ENCODE data around the gene ARHGAP45. TPM values are rescaled to one million over a fixed set of nuclear protein-coding genes. Genes with fewer than 3 reads are reported as not detected.

Gene ARHGAP45
- total RNA-seq, 1 donor from 2014 or later, result 6.1 TPM

DNA sequence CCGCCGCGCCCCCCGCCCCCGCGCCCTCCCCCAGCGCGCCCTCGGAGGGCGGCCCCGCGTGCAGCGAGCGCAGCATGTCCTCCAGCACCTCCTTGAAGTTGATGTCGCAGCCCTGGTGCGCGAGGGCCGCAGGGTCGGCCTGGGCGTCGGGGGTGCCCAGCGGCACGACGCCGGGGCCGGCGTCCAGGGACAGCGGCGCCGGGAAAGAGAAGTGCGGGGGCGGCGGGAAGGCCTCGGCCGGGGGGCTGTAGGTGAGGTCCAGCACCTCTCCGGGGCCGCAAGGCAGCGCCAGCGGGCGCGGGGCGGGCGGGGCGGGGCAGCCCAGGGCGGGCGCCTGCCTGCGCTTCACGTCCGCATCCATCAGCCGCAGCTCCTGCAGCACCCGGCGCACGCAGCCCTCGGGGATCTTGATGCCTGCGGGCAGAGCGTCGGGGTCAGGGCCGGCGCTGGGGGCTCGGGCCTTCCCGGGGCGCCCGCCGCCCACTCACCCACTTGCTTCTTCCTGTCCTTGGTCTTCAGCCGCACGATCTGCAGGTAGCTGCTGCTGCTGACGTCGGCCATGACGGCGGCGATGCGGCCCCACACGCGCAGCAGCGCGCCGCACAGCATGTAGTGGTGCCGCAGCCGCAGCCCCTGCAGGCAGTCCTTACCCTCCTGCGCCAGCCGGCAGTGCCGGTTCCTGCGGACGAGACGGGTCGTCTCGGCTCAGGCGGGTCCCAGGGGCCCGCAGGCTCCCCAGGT is 41.5 kb downstream of the ARHGAP45 start:
- Mint-ChIP-seq H3K36me3 (ENCODE audit: insufficient read depth) (no peaks in the 10 kb centered on the region), H3K4me1 (ENCODE audit: low read depth) (peaks cover 6% of the 10 kb centered on the region), H3K27me3 (no peaks in the 10 kb centered on the region), H3K4me3 (ENCODE audit: low read depth) (no peak overlapping the region), H3K27ac (no peak overlapping the region), H3K9me3 (ENCODE audit: low read depth) (no peaks in the 10 kb centered on the region)
- no peak for DNase-seq (ENCODE audit: low spot score, unreplicated experiment)
- TF ChIP-seq CTCF (IDR thresholded peaks at IDR 0.05; ENCODE audit: unreplicated experiment), result no peak

- Mint-ChIP-seq H3K9me3 (ENCODE audit: low read depth) (no peaks in the 10 kb centered on the region), H3K36me3 (ENCODE audit: insufficient read depth) (no peaks in the 10 kb centered on the region), H3K27me3 (no peaks in the 10 kb centered on the region), H3K4me1 (ENCODE audit: low read depth) (peaks cover 4% of the 10 kb centered on the region), H3K27ac (no peak overlapping the region), H3K4me3 (ENCODE audit: low read depth) (no peak overlapping the region)
- TF ChIP-seq CTCF (IDR thresholded peaks at IDR 0.05; ENCODE audit: unreplicated experiment), result no peak
- DNase-seq (ENCODE audit: low spot score, unreplicated experiment), result no peak
These were observed 42.1 kb downstream of the ARHGAP45 start for GRCh38 chr19:1109032-1109551.

GRCh38 chr19:1109697-1110671 is 43.0 kb downstream of the ARHGAP45 start:
- TF ChIP-seq CTCF (IDR thresholded peaks at IDR 0.05; ENCODE audit: unreplicated experiment), result no peak
- Mint-ChIP-seq H3K4me1 (ENCODE audit: low read depth) (peaks cover 4% of the 10 kb centered on the region), H3K4me3 (ENCODE audit: low read depth) (no peak overlapping the region), H3K27me3 (no peaks in the 10 kb centered on the region), H3K36me3 (ENCODE audit: insufficient read depth) (no peaks in the 10 kb centered on the region), H3K27ac (no peak overlapping the region), H3K9me3 (ENCODE audit: low read depth) (no peaks in the 10 kb centered on the region)
- DNase-seq (ENCODE audit: low spot score, unreplicated experiment), result no peak

DNA sequence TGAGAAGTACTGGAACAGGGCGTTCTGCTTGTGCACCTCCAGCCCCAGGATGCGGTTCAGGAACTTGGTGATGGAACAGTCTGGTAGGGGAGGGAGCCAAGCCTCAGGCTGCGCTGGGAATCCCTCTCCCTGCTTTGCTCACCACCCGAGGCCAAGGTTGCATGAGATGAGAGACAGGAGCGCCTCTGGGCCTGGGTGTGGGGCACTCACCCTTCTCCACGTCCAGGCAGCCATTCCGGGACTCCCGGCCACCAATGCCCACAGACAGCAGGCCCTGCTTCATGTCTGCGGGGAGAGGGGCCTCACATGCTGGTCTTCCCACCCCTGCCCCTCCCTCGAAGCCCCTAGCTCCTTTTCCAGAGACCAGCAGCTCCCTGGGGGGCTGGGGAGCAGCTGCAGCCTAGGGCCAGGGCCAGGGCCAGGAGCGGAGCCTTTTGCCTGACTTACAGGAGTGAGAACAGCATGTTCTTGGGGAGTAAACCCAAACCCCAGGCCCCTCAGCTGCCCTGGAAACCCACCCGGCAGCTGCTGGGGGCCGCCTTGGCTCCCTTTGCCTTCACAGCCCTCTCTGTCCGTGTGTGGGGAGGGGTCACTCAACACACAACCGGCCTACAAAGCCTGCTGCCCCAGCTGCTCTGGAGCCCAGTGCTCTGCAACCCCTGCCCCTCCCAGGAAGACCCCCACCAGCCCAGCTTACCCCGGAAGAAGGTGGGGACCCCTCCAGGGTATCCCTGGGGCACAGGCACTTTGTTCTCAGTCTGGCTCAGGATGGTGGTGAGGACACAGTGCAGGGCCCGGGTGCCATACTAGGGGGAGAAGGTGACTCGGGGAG is 44.1 kb downstream of the ARHGAP45 start:
- Mint-ChIP-seq H3K27me3 (no peaks in the 10 kb centered on the region), H3K27ac (no peak overlapping the region), H3K4me3 (ENCODE audit: low read depth) (no peak overlapping the region), H3K4me1 (ENCODE audit: low read depth) (peaks cover 1% of the 10 kb centered on the region), H3K36me3 (ENCODE audit: insufficient read depth) (no peaks in the 10 kb centered on the region), H3K9me3 (ENCODE audit: low read depth) (no peaks in the 10 kb centered on the region)
- no peak for DNase-seq (ENCODE audit: low spot score, unreplicated experiment)
- TF ChIP-seq CTCF (IDR thresholded peaks at IDR 0.05; ENCODE audit: unreplicated experiment), result no peak

Measured in progenitor cell of endocrine pancreas (in vitro differentiated cells).